MCF 10A (cell line): ENCODE results near the gene ERC2. TPM values are rescaled to one million over a fixed set of nuclear protein-coding genes. Genes with fewer than 3 reads are reported as not detected.

Source experiments
- BruUV-seq: library from RNA; stranded (reverse); fragments of 400-500 nt; replicated peaks from 2 replicates; lab custom pipeline; 2021; lab: Mats Ljungman, UMichigan
- CTCF ChIA-PET: fragments of 300-600 bp; sonication (Branson Sonifier 250); formaldehyde crosslinking; extraction: SDS; loops from one replicate; lab custom pipeline; 2021; ENCODE audit warnings: antibody characterized with exemption, inconsistent platforms; lab: Yijun Ruan, JAX
- POLR2A ChIA-PET: fragments of 300-600, 350-650 bp; sonication (Branson Sonifier 250); formaldehyde crosslinking; extraction: SDS; loops from one replicate; lab custom pipeline; 2020; ENCODE audit warnings: antibody characterized with exemption, inconsistent platforms; lab: Yijun Ruan, JAX
- DNase-seq: peaks from one replicate; pipeline ENCODE4 v3.0.0-alpha.2; 2018; ENCODE audit not compliant: unreplicated experiment
- H3K27ac Mint-ChIP-seq: one replicate; pipeline ENCODE4 v1.8.0; 2022; ENCODE audit warnings: mild to moderate bottlenecking, low read depth, mixed read lengths; ENCODE audit not compliant: unreplicated experiment
- H3K27me3 Mint-ChIP-seq: one replicate; pipeline ENCODE4 v1.8.0; 2022; ENCODE audit warnings: mixed read lengths; ENCODE audit not compliant: insufficient read depth, unreplicated experiment
- H3K36me3 Mint-ChIP-seq: one replicate; pipeline ENCODE4 v1.8.0; 2022; ENCODE audit warnings: mild to moderate bottlenecking, moderate library complexity, mixed read lengths; ENCODE audit not compliant: insufficient read depth, unreplicated experiment
- H3K4me1 Mint-ChIP-seq: one replicate; pipeline ENCODE4 v1.8.0; 2022; ENCODE audit warnings: mixed read lengths; ENCODE audit not compliant: insufficient read depth, unreplicated experiment
- H3K4me3 Mint-ChIP-seq: one replicate; pipeline ENCODE4 v1.8.0; 2022; ENCODE audit warnings: mild to moderate bottlenecking, moderate library complexity, mixed read lengths; ENCODE audit not compliant: unreplicated experiment
- H3K9me3 Mint-ChIP-seq: one replicate; pipeline ENCODE4 v1.8.0; 2022; ENCODE audit warnings: mixed read lengths; ENCODE audit not compliant: unreplicated experiment
- CTCF ChIP-seq: fragments of 200-600 bp; IDR thresholded peaks from one replicate; pipeline ENCODE4 v1.8.0; 2022; ENCODE audit warnings: antibody characterized with exemption, mild to moderate bottlenecking; ENCODE audit not compliant: unreplicated experiment
- intact Hi-C: fragments of 100-400 bp; cut with micrococcal nuclease; formaldehyde crosslinking; loops from 2 replicates; pipeline ENCODE4 v1.14.1; 2022
- total RNA-seq: library from RNA; stranded (reverse); gene quantifications from 2 replicates; pipeline ENCODE4 v1.2.3, GENCODE V29; 2022

Gene ERC2
- total RNA-seq, 1 experiment from 2014 or later: 0.42 TPM

DNA sequence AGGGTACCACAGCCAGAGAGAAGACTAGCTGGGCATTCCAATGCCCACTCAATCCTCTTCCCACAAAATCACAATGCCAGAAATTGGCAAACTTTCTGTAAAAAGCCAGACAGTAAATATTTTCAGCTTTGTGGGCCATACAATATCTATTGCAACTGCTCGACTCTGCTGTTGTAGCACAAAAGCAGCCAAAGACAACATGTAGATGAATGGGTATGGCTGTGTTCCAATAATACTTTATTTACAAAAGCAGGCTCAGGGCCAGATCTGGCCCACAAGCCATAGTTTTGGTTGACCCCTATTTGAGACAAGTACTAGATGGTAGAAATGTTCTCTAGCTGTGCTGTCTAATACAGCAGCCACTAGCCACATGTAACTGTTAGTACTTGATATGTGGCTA, 330.9 kb downstream of the ERC2 start:
- CTCF ChIA-PET: no interaction called here
- no TSS peak for BruUV-seq
- H3K36me3 Mint-ChIP-seq: no peaks in the 10 kb centered on the region
- POLR2A ChIA-PET: interaction anchor here (1.1 kb wide), 1 partner anchor 10 kb away, joined by 3 read pairs; no protein-coding TSS in a partner anchor
- H3K4me3 Mint-ChIP-seq: no peak overlapping the region
- no peaks in the 10 kb centered on the region for H3K27me3 Mint-ChIP-seq
- no peak overlapping the region for H3K27ac Mint-ChIP-seq
- no peak for TF ChIP-seq CTCF
- DNase-seq: peak; percentile 73
- intact Hi-C loops: loop anchor here (10.0 kb wide), 1 partner anchor 253 kb away; no protein-coding TSS in a partner anchor
- H3K9me3 Mint-ChIP-seq: no peaks in the 10 kb centered on the region
- H3K4me1 Mint-ChIP-seq: peaks cover 28% of the 10 kb centered on the region

- POLR2A ChIA-PET: interaction anchor here (1.1 to 1.4 kb wide), 2 partner anchors 9 to 60 kb away, joined by 3 read pairs; no protein-coding TSS in a partner anchor
- intact Hi-C loops: loop anchor here (10.0 kb wide), 1 partner anchor 252 kb away; no protein-coding TSS in a partner anchor
- no peak for DNase-seq
- H3K27me3 Mint-ChIP-seq: no peaks in the 10 kb centered on the region
- CTCF ChIA-PET: interaction anchor here (0.6 to 0.7 kb wide), 2 partner anchors 116 to 712 kb away, joined by 3 to 4 read pairs; no protein-coding TSS in a partner anchor
- TF ChIP-seq CTCF: no peak
- no peaks in the 10 kb centered on the region for H3K9me3 Mint-ChIP-seq
- H3K36me3 Mint-ChIP-seq: no peaks in the 10 kb centered on the region
- peaks cover 37% of the 10 kb centered on the region for H3K4me1 Mint-ChIP-seq
- H3K4me3 Mint-ChIP-seq: no peak overlapping the region
- no peak overlapping the region for H3K27ac Mint-ChIP-seq
- BruUV-seq: no TSS peak
Measured at GRCh38 chr3:56136514-56136913, 331.8 kb downstream of the ERC2 start.

DNA sequence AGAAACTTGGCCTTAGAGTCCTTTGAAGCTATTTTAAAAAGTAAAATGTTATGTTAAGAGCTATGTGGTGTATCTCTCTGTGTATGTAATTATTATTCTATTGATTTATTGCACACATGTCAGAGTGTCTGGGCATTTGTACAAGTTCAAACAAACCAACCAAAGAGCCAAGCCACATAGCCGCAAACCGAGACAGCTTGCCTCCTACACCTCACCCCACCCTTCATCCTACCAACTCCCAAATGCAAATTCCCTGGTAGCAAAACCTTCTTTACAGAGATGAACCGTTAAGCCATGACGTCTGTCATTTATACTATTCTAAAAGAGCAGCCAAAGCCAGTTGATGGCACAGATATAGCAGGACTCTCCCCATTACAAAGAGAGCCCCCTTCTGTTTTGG, 332.3 kb downstream of the ERC2 start:
- H3K27ac Mint-ChIP-seq: no peak overlapping the region
- no peaks in the 10 kb centered on the region for H3K9me3 Mint-ChIP-seq
- CTCF ChIA-PET: interaction anchor here (0.6 to 0.7 kb wide), 2 partner anchors 116 to 711 kb away, joined by 3 to 4 read pairs; no protein-coding TSS in a partner anchor
- POLR2A ChIA-PET: interaction anchor here (0.7 to 1.4 kb wide), 2 partner anchors 34 to 59 kb away, joined by 3 read pairs; no protein-coding TSS in a partner anchor
- DNase-seq: peak; percentile 32
- peaks cover 40% of the 10 kb centered on the region for H3K4me1 Mint-ChIP-seq
- H3K36me3 Mint-ChIP-seq: no peaks in the 10 kb centered on the region
- no peak for TF ChIP-seq CTCF
- H3K4me3 Mint-ChIP-seq: no peak overlapping the region
- H3K27me3 Mint-ChIP-seq: no peaks in the 10 kb centered on the region
- intact Hi-C loops: loop anchor here (10.0 kb wide), 1 partner anchor 251 kb away; no protein-coding TSS in a partner anchor
- BruUV-seq: no TSS peak

- no peak for TF ChIP-seq CTCF
- H3K9me3 Mint-ChIP-seq: no peaks in the 10 kb centered on the region
- no peaks in the 10 kb centered on the region for H3K27me3 Mint-ChIP-seq
- ChIA-PET POLR2A (interaction anchor here (0.6 to 1.0 kb wide), 5 partner anchors 10 to 1670 kb away, joined by 3 read pairs; no protein-coding TSS in a partner anchor), CTCF (interaction anchor here (0.9 kb wide), 1 partner anchor 118 kb away, joined by 6 read pairs; no protein-coding TSS in a partner anchor)
- H3K4me3 Mint-ChIP-seq: no peak overlapping the region
- intact Hi-C loops: loop anchor here (10.0 kb wide), 1 partner anchor 249 kb away; no protein-coding TSS in a partner anchor
- no TSS peak for BruUV-seq
- H3K27ac Mint-ChIP-seq: no peak overlapping the region
- H3K36me3 Mint-ChIP-seq: no peaks in the 10 kb centered on the region
- peak; percentile 66 for DNase-seq
- peaks cover 40% of the 10 kb centered on the region for H3K4me1 Mint-ChIP-seq
Measured at GRCh38 chr3:56133423-56133822, 334.8 kb downstream of the ERC2 start.
